ENCODE results near the gene HCRT.

HCRT gene

DNA sequence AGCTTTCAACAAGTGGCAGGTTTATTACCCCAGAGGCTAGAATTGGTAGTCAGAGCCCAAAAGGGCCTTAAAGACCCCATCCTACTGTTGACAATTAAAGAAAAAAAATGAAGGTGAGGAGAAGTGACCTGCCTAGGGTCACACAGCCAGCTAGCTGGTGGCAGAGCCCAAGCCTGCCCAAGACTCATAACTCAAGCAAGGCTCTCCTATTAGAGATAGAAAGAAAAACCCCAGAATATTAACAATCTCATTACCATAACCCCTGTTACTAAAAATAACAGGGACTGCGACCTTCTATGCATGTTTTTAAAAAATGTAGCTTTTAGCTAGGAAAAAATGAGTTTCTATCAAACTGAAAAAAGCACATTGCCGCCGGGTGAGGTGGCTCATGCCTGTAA lies 48.6 kb downstream of the HCRT start:
- no peak for DNase-seq

DNA sequence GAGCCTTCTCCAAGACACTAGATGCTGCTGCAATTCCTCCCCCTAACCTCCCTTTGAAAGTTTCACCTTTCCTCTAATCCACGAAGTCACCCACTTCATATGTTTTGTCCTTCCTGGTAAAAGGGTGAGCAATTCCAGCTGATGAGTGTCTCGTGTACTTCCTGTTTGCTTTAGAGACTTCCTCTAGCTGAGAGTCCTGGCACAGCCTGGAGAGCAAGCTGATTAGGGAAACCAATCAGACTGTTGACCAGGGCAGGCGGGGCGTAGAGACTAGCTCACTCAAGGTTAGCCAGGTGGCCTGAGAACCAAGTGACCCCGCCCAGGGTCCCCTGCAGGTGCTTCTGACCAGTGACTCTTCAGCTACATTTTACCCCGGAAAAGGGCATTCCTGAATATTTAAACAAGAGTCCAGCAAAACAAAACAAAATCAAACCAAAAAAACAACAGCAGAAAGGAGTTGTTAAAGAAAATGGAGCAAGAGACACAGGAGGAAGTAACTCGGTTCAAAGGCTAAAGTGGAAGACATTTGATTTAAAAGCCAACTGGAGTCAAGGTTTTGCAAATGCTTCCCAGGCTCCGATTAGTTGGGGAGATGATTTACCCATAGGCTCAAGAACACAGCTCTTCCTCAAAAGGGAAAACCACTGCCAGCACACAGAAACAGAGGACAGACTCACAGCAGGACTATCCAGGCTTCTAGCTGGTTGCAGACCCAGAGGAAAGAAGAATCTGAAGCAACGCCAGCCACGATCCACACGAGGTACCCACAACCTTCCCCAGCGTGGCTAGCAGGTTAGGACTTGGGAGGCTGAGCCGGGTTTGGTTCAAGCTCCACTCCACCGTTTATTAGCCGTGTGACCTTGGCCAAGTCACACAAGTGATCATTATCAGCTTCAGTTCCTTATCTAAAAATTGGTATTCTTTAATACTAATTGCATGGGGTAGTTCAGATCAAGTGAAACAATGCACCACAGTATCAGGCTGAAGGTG lies 49.3 kb downstream of the HCRT start:
- peak; percentile 36 for DNase-seq

DNA sequence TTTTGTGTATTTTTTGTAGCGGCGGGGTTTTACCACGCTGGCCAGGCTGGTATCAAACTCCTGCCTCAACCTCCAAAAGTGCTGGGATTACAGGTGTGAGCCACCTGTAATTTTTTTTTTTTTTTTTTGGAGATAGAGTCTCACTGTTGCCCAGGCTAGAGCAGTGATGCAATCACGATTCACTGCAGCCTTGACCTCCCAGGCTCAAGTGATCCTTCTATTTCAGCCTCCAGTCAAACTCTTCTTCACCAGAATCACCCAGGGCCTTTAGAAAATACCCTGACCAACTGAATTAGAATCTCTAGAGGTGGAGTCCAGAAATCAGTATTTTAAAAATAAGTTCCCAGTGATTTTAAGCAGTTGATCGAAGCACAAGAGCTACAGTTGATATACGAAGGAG lies 50.1 kb downstream of the HCRT start:
- no peak for DNase-seq
